Measurements from ENCODE around the gene FBXO42.

FBXO42 gene

DNA sequence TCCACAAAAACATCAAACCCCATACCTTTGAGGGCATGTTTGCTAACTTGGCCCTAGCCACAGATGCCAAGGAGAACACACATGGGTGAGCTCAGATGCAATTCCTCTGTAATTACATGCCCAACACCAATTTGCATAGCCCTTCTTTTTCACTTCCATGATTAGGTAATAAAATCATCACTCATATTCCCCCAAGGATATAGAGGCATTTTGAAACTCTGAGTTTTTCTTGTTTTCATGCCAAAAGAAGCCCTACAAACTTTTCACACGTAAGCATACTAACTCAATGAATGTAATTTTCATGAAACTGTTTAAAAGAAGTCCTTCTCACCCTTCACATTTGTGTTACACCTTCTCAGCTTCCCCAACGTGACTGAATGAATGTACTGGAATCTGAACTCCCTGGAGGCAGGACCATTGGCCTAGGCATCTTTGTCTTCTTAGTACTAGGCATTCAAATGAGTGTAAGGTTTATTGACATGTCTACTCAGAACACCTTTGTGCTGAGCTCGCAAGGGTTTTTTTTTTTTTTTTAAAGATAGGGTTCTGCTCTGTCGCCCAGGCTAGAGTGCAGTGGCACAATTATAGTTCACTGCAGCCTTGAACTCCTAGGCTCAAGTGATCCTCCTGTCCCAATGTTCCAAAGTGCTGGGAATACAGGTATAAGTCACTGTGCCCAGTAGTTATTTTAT is 31.0 kb downstream of the FBXO42 start:
- no peak for DNase-seq

DNA sequence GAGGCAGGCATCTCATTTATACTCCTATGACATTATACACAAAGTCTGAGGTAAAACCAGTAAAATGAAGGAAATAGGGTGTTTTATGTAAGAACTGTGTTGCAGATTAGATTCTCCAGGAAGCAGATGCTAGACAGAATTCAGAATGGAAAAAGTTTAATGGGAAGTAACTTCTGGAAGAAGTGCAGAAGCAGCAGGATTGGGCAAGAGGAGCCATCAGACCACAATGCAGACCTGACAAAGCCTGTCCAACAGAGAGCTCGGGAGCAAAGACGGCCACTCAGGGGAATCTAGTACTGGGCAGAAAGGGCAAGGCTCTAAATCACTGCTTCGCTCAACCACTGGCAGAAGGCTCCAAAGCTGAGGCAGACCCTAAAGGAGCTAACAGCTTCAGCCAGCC is 33.7 kb downstream of the FBXO42 start:
- no peak for DNase-seq

DNA sequence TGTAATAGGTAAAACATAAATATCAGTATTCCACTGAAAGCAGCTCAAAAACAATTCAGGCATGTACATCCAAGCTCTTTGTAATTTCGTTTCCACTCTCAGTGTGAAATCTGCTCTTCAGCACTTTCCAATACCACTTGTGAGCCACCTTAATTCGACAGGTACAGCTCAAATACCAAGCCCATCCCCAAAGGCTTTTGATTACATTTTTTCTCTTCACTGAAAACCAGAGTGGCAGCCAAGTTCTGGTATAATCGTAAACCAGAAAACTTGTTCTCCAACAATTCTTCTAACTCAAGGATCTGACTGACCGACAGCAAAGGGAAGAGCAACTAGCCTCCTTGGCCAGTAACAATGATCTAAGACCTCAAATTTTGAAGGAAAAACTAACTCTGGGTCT is 36.8 kb downstream of the FBXO42 start:
- DNase-seq = no peak

DNA sequence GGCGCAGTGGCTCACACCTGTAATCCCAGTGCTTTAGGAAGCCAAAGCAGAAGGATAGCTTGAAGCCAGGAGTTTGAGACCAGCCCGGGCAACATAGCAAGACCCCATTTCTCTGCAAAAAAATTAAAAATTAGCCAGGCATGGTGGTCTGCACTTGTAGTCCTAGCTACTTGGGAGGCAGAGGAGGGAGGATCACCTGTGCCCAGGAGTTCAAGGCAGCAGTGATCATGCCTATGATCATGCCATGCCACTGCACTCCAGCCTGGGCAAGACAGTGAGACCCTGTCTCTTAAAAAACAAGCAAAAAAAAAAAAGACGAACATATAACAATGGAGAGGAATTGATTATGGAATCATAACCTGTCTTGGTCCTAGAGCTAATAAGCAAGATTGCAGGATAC is 45.1 kb downstream of the FBXO42 start:
- no peak for DNase-seq

DNA sequence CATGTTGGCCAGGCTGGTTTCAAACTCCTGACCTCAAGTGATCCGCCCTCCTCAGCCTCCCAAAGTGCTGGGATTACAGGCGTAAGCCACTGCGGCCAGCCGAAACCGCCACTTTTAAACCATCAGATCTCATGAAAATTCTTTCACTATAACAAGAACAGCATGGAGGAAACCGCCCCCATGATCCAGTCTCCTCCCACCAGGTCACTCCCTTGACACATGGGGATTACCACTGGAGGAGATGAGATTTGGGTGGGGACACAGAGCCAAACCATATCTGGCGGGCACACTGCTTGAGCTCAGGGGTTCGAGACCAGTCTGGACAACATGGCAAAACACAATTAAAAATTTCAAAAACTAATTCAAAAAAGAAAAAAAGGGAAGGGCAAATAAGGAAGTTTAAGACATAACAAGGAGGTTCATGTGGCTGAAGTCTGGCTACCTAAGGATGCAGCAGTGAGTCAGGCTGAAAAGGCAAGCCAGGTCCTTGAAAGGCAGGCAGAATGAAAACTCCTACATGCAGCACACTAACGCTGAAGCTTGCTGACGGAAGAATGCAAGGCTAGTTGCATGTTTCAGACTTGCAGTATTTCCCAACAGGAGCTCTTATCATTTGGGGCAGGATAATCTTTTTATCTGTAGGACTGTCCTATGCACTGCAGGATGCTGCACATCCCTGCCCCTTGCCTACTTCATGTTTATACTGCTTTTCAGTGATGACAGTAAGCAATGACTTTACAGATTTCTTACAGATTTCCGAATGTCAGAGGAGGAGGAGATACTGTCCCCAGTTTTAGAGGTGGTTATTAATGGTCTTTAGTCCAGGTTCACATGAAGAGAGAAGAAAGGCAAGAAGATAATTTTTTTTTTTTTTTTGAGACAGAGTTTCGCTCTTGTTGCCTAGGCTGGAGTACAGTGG is 49.3 kb downstream of the FBXO42 start:
- DNase-seq = no peak

GRCh38 chr1:16300436-16300835 is 51.8 kb downstream of the FBXO42 start:
- no peak for DNase-seq

DNA sequence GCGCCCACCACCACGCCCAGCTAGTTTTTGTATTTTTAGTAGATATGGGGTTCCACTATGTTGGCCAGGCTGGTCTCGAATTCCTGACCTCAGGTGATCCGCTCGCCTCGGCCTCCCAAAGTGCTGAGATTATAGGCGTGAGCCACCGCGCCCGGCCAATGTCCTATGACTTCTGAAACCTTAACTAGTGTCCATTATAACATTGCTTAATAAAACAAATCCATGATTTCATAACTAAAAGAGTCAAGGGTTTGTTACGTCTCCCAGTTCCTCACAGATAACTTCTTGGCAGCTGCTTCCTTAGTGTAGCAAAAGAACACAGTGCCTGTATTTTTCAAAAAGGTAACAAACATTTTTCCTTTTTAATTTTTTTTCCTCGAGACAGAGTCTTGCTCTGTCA is 53.6 kb downstream of the FBXO42 start:
- no peak for DNase-seq

DNA sequence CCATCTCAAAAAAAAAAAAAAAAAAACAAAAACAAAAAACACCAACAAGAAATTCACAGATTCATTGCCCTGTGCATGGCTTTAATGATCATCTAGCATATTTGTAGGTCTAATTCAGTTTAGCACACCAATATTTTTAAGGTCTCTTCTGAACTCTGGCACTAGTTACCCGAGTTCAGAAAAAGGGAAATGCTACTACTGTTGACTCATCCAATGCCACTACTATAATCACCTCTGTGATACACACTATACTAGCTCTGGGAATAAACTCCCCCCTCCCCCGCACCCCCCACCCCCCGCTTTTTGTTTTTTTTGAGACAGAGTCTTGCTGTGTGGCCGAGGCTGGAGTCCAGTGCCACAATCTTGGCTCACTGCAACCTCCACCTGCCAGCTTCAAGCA is 55.6 kb downstream of the FBXO42 start:
- DNase-seq = no peak

DNA sequence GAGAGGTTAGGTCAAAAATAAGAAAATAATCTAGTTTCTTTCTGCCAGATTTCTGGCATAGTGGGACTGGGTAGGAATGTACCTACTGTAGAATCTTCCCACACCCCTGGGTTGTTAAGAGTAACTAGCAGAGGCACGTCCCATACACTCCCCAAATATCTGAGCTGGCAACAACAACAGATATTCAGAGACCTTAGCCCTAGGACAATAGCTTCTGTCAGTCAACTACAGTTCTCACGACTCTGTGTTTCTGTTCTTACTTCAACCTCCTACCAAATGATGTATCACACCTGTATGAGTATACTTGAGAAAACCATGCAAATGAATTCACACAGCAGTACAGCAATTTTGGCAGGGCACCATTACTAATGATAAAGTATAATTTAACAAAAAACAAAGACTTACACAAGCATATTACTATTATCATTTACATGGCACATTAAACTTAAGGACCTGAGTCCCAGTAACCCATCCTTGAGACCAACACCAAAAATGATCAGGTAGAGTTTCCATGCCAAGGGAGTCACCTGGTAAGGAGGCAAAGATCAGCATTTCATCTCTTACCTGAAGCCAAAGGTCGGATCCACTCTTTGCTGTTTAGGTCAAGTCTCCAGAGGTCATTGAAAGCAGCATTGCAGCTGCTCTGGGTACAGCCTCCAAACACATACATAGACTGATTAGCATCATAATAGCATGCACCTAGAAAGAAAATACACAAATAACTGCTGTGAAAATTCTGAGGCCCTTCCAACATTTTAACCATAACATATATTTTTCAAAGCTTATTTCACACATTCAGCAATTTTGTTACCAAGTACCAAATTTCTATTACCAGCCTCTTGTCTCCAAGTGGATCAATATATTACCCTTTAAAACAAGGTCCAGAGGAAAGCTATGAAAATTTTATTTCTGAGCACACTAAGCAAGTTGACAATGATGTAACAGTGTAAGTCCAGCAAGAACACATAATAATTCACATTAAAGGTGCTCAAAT is 57.8 kb downstream of the FBXO42 start:
- DNase-seq = no peak

- DNase-seq = no peak
Observed at GRCh38 chr1:16293538-16293937, 58.7 kb downstream of the FBXO42 start.

DNA sequence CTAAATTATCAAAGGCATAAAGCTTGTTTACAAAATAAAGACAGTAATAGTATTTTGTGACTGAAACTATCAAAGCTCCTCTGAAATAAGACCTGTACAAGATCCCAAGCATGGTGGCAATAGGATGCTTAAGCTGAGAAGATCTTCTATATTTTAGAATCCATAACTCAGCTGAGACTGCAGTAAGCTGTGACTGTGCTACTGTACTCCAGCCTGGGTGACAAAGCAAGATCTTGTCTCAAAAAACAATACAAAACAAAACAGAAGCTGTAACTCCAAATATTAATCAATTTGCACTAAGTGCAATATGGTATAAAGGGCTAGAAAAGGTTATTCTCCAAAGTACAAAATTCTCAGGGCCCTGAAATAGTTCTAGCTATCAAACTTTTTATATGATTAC is 59.5 kb downstream of the FBXO42 start:
- no peak for DNase-seq

GRCh38 chr1:16289959-16290358 is 62.3 kb downstream of the FBXO42 start:
- no peak for DNase-seq

DNA sequence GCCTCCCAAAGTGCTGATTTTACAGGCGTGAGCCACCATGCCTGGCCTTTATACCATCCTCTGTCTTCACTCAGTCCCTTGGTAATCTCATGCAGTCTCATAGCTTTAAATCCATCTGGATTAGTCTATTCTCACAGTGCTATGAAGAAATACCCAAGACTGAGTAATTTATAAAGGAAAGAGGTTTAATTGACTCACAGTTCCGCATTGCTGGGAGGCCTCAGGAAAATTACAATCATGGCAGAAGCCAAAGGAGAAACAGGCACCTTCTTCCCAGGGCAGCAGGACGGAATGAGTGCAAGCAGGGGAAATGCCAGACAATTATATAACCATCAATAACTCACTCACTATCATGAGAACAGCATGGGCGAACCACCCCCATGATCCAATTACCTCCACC is 66.2 kb downstream of the FBXO42 start:
- no peak for DNase-seq

- DNase-seq = no peak
Observed at GRCh38 chr1:16281765-16282164, 70.5 kb downstream of the FBXO42 start.

DNA sequence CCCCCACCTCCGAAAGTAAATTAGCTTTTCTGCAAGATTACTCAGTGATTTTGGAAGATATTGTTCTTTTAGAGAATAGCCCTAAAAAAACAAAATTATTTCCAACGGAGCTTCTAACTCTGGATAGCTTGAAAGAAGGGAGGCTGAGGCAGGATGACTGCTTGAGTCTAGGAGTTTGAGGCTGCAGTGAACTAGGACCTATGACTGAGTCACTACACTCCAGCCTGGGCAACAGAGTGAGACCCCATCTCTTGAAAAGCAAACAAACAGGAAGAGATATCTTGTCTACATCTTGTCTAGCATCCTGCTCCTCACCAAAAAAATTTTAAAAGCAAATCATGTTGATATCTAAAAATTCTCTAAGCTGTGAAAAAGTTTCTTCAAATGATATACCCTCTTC is 73.1 kb downstream of the FBXO42 start:
- no peak for DNase-seq

GRCh38 chr1:16276302-16277030 is 75.8 kb downstream of the FBXO42 start:
- no peak for DNase-seq

DNA sequence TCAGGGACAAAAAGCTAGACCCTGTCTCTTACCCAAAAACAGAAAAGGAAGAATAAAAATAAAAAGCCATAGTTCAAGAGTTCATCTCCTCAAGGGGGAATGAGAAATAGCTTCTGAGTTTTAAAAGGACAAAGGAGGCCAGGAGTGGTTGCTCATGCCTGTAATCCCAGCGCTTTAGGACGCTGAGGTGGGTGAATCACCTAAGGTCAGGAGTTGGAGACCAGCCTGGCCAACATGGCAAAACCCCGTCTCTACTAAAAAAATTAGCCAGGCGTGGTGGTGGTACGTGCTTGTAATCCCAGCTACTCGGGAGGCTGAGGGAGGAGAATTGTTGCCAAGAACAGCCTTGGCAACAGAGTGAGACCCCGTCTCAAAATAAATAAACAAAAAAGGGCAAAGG is 76.7 kb downstream of the FBXO42 start:
- DNase-seq = no peak

DNA sequence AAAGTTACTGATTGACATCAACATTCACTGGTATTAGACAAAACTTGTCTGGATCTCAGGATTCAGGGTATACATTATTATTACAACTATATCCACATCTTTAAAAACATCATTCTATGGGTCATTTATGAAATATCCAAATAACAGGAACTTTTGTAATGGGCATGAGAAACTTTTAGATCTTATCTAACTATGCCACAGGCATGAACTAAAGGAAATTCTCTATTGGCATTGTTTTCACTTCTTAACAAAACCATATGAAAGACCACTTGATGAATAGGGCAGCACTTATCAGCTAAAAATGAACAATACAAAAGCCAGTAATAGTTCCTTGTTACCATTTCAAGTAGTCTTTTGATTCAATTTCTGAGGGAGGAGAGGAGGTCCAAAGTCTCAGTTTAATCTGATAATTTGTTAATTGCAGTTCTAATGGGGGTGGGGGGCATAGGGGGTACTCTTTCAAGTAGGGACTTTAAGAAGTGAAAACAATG is 84.5 kb downstream of the FBXO42 start:
- no peak for DNase-seq

- no peak for DNase-seq
Observed at GRCh38 chr1:16266411-16267118, 85.7 kb downstream of the FBXO42 start.

- no peak for DNase-seq
Observed at GRCh38 chr1:16262067-16262466, 90.2 kb downstream of the FBXO42 start.

GRCh38 chr1:16260814-16261213 is 91.5 kb downstream of the FBXO42 start:
- no peak for DNase-seq

All from activated CD4-positive, alpha-beta T cell treated with anti-CD3 and anti-CD28 coated beads for 48 hours (primary cell).